Measurements from ENCODE around the gene PDE2A.

The PDE2A gene

DNA sequence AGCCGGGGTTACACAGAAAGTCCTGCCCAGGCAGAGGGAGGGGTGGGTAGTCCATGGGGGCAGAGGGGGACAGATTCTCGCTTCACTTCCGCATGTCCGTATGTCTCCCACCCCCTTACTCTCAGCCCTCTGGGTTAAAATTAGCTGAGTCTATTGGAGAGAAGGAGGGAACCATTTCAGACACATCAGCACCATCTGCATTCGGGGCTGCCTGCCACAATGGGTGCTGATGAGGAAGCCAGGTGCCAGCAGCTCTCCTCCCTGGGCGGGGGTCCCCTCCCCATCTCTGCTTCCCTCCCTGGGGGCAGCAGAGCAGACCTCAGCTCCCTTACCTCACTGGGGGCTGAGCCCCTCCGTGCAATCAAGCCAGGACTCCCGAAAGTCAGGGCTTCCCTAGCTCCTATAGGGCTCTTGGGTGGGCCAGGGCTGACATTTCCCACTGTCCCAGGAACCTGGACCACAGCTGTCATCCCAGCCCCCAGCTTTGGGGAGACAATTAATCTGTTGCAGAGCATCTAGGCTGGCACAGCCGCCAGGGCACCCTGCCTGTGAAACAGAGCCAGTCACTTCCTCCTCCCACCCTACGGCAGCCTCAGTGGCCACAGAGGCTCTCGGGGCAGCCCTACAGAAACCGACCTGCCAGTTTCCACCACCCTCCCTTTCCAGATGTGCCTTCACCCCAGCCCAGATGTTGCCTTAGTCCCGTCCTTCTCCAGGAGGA lies 67.3 kb downstream of the PDE2A start:
- DNase-seq, result no peak

DNA sequence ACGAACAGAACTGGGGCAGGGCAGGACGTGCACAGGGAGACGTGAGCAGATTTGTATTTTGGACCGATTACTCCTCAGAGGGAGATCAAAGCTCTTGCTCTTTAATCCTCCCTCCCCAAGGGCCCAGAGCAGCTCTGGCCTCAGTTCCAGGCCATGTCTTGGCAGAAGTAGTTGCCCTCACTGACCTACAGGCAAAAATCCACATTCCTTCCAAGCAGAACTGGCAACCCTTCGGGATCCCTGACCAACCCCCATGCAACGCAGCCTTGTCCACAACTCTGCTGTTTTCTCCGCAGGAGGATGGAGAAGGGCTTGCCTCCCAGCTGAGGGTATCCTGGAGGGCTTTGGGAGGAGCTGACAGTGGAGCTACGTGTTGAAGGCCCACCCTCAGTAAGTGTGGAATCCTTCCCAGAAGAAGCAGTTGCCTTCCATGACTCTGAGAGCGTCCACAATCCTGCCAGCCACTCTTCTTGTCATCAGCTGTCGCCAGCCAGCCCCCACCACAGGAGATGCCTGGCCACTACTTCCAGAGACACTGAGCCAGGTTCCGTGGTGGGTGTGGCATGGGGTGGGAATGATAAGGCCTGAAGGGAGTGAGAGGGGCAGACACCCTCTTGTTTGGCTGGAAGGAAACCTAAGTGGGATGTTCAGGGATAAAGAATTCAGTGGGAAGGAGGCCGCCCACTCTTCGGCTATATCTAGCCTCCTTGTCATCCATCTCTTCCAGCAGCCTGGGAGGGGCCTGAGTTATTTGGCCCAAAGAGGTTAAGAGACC lies 68.1 kb downstream of the PDE2A start:
- no peak for DNase-seq

DNA sequence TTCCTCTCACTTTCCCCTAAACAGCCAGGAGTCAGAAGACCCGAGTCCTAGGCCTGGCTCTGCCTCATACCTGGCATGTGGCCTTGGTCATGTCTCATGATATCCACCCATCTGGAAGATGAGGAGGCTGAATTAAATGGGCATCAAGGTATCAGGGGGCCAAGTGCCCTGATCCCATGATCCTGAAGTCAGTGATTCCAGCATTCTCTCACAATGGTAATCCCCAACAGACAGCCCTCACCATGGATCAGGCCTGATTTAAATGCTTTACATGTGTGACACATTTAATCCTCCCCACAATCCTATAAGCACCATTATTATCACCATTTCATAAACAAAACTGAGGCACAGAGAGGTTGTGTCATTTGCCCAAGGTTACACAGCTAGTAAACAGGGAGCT lies 70.0 kb downstream of the PDE2A start:
- no peak for DNase-seq

DNA sequence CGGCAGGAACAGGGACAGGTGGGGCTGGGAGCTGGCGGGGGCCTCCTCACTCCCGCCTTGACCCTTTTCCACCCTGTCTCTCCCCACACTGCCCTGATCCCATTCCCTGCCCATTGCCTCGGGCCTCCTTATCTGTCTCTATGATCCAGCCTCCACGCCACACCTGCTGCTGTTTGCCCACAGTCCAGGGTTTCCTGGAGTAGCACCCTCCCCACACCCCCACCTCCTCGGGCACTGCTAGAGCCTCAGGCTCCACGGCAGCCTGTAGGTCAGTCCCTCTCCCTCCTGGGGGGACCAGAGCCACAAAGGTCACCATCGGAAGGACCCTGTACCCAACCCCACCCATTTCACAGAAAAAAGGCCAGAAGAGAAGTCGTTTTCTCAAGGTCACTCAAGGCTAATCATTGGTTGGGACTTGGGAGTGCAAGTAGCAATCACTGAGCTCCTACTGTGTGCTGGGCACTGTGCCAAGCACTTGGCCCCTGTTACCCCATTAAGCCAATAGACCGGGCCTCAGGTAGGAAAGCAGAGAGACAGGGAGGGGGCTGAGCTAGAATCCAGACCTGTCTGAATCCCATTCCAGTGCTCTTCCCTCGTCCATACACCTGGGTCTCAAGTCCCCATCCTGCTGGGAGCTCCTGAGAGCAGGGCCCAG lies 71.8 kb downstream of the PDE2A start:
- DNase-seq, result no peak

GRCh38 chr11:72600557-72600956 lies 73.7 kb downstream of the PDE2A start:
- DNase-seq, result no peak

DNA sequence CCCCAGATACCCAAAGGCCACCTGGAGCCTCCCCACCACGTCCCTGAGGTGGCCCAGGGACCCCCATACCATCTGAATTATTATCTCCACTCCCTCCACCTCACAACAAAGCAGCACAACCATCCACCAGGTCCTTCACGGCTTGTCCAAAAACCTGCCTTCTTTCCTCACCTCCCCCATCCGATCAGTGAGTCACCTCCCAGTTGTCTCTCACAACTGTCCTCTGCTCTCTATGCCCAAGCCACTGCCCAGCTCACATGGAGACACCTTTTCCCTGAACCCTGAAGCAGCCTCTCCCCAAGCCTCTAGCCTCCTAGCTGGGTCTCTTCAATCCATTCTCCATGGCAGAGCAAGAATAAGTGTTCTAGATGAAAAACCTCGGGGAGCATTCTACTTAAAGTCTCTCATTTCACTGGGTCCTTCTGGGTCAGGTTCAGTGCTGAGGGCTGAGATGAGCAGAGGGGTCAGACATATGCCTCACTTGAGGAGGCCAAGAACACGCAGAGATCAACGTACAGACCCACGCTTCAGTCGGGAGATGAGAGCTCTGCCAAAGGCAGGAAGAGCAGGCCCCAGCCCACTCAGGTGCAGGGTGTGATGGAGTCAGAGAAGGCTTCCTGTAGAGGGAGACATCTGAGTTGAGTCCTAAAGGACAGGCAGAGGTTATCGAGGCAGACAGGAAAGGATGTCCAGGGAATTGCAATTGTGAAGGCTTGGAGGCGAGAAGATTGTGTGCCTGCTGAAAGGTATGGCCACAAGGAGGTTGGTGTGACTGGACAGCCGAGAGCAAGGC lies 74.7 kb downstream of the PDE2A start:
- no peak for DNase-seq

DNA sequence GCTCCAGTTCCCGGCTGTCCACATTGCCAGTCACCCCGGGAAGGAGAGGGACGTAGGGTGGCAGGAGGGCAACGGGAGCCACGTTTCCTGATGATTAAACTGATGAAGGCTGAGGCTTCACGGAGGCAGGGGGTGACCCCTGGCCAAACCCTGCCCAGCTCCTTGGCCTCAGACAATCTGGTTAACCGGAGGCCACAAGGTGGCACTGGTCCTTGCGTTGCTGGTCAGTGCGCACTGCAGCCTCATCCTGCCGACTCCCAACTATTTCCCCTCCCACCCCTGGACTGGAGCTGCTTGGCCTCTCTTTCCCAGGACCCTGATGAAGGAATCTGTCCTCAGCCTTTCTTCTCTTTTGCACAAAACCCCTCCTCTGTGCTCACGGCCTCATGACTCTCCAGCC lies 75.3 kb downstream of the PDE2A start:
- no peak for DNase-seq

- DNase-seq, result no peak
These were observed 75.8 kb downstream of the PDE2A start for GRCh38 chr11:72598466-72598865.

DNA sequence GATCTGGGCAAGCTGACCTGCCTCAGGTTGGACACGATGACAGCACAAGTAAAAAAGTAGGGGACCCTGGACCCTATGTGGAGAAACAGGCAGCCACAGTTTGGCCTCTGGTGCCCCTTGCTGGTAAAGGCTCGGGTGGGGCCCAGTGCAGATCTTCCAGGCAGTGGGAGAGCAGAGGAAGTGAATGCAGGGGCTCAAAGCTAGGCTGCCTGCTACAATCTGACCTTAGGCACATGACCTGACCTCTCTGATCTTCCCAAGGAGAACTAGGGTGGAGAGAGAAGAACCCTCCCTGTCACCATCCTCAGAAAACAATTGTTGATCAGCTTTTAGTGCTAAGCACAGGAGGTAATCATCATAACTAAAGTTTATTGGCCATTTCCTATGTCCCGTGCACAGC lies 76.5 kb downstream of the PDE2A start:
- DNase-seq, result no peak

DNA sequence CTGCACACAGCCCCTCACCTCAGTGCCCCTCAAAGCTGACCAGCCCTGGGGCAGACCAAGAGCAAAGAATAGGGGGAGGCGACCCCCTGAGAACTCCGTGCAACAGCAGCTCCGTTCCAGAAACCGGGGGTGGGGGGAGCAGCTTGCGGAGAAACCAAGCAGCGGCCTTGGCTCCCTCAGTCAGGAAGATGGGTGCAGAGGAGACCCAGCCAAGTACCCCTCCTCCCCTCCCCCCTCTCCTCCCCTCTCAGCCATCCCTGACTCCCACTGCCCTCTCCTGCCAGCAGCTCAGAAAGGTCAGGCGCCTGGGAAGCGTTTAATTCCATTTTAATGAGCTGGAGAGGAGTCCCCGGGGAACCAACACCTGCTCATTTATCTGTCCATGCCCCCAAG lies 78.9 kb downstream of the PDE2A start:
- DNase-seq, result no peak

DNA sequence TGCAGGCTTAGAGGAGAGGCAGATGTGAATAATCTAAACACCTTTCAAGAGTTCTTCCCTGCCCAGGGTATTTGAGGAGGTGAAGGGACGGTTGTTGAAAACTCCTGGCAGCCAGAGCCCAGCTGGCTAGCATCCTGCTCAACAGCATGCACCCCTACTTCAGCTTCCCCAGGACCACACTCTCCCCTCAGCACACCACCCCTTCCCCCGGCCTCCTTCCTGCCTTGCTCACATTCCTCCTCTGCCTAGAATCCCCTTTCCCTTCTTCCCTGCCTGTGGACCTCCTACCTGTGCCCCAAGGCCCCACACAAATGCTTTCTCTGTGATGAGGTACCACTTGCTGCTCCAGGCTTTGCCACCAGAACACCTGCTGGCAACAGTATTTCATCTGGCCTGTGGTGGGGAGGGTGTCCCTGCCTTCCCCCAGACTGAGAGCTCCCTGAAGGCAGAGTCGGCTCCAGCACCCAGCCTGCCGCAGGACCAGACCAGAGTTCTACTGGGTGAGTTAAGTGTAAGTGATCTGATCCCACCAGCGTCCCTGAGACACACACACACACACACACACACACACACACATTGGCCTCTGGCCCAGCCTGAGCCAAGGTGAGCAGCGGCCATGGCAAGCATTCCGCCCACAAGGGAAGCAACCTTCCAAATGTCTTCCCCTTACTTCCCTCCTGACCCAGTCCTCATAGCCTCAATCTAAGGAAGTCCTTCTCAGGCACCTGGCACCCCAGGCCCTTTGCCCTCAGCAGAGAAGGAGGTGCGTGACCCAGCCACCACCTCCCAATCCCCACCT lies 79.5 kb downstream of the PDE2A start:
- no peak for DNase-seq

DNA sequence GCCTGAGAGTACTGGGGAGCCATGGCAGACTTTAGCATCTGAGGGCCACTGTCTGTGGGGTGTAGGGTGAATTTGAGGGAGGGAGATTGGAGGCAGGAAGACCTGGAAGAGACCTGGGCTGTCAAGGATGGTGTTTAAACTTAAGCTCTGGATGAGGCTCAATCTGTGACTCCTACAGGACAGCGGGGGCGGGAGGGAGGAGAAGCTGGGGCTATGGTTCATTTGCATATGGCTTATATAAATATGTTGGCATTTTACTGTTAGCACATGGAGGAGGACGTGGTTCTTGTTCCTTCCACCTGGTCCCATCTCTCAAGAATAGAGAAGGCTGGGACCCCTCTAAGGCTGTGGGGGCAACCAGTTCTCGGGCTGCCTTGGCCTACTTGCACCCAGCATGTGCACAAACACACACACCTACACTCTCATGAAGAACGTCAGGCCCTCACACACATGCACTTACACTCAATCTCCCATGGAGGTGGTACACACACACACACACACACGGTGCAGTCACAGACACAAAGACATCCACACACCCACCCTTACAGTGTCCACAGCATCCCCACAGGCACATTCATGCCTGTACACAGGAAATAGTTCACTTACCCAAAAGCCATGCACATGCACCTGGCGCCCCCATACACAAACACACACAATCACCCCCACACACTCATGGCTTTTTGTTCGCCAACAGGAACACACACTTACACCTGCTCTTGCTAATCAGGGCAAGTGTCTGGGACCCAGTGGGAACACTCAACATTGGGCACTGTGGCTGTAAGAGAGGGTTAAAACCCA lies 81.3 kb downstream of the PDE2A start:
- DNase-seq, result no peak

- peak; percentile 23 for DNase-seq
These were observed 82.3 kb downstream of the PDE2A start for GRCh38 chr11:72591785-72592502.

GRCh38 chr11:72591023-72591422 lies 83.2 kb downstream of the PDE2A start:
- no peak for DNase-seq

DNA sequence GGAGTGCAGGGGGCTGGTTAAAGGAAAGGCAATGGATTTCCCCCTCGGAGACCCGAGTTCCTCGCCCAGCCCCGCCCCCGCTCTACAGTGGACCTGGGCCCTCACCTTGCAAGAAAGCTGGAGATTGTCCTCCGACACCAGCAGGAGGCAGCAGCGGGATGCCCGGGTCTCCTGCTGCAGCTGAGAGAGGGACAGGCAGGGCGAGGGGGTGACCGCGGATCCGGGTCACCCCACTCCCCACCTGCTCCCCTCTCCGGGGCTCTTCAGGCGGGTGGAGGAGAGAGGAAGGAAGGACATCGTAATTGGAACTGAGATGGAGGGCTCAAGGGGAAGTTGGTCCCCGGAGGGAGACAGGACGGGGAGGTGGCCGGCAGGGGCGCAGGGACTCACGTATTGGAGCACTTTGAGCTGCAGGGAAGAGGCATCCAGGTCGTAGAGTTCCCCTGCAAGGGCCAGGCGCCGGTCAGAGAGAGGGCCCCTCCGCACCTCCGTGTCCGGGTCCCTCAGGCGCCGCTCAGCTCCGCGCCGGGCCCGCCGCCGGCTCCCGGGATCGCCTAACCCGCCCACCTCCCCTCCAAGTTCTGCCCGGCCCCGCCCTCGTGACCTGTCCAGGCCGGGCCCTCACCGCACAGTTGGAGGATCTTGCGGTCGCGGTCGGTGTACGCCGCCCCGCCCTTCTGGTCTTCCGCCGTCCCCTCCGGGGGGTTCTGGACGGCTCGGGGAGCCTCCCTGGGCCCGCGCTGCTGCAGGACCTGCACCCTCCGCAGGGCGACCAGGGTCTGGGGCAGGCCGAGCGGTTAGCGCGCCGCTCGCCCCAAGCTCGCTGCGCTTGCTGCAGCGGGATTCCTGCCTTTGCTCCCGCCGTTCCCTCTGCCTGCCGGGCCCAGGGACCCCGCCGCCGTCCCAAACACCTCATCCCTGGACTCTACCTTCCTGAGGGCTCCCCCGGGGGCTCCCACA lies 84.1 kb downstream of the PDE2A start:
- peak; percentile 13 for DNase-seq

GRCh38 chr11:72588421-72589410 lies 85.5 kb downstream of the PDE2A start:
- no peak for DNase-seq

DNA sequence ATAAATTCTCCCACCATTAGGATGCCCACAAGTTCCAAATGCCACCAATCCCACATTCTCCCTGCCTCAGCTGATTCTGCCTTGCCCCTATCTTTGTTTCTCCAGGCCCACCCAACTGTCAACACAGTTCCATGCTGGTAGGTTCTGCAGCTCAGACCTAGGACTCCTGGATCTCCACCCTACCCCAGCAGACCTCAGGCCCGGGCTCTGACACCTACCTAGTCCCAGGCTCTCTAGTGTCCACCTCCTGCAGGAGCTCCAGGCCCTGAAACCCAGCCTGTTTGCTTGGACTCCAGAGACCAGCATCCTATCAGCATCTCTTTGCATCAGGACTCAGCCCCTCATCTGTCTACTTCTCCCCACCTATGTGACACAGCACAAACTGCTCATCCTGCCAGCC lies 86.5 kb downstream of the PDE2A start:
- DNase-seq, result no peak
